ENCODE data around the gene ADAMTS4.

ADAMTS4 gene

GRCh38 chr1:161207173-161207572 is 8.3 kb upstream of the ADAMTS4 start:
- no peak for TF ChIP-seq ZNF274 (IDR thresholded peaks at IDR 0.05; ENCODE audit: low read depth, low read length)
- no peak overlapping the region for H3K4me3 ChIP-seq (ENCODE audit: low read length)

- no peak overlapping the region for H3K4me3 ChIP-seq (ENCODE audit: low read length)
- TF ChIP-seq ZNF274 (IDR thresholded peaks at IDR 0.05; ENCODE audit: low read depth, low read length): no peak
Observed at GRCh38 chr1:161206411-161207140, 7.7 kb upstream of the ADAMTS4 start.

GRCh38 chr1:161201836-161202712 is 3.2 kb upstream of the ADAMTS4 start, which contains the start of gene NDUFS2:
TSS of gene NDUFS2 (plus strand) at chr1:161202367. CDS start at chr1:161202386, 19 bp downstream.
- TF ChIP-seq ZNF274 (IDR thresholded peaks at IDR 0.05; ENCODE audit: low read depth, low read length): no peak
- H3K4me3 ChIP-seq (ENCODE audit: low read length): peak within 1 kb of the TSS; percentile 79

- TF ChIP-seq ZNF274 (IDR thresholded peaks at IDR 0.05; ENCODE audit: low read depth, low read length): no peak
Observed at GRCh38 chr1:161200992-161201835, 2.4 kb upstream of the ADAMTS4 start.

GRCh38 chr1:161200421-161200991 is 1.7 kb upstream of the ADAMTS4 start:
- no peak overlapping the region for H3K4me3 ChIP-seq (ENCODE audit: low read length)

More at GRCh38 chr1:161200992-161201835, 2.4 kb upstream of the ADAMTS4 start:
- no peak overlapping the region; the same call in 1 of the 2 replicates for H3K4me3 ChIP-seq (ENCODE audit: low read length)

GRCh38 chr1:161199506-161200139 is 769 bp upstream of the ADAMTS4 start:
- H3K4me3 ChIP-seq (ENCODE audit: low read length): no peak overlapping the region
- no peak for TF ChIP-seq ZNF274 (IDR thresholded peaks at IDR 0.05; ENCODE audit: low read depth, low read length)

More at GRCh38 chr1:161200421-161200991, 1.7 kb upstream of the ADAMTS4 start:
- TF ChIP-seq ZNF274 (IDR thresholded peaks at IDR 0.05; ENCODE audit: low read depth, low read length): no peak

GRCh38 chr1:161198194-161198896 is 509 bp downstream of the ADAMTS4 start:
- H3K4me3 ChIP-seq (ENCODE audit: low read length): no peak overlapping the region
- TF ChIP-seq ZNF274 (IDR thresholded peaks at IDR 0.05; ENCODE audit: low read depth, low read length): no peak

GRCh38 chr1:161197560-161198193 is 1.2 kb downstream of the ADAMTS4 start:
- H3K4me3 ChIP-seq (ENCODE audit: low read length): no peak overlapping the region
- no peak for TF ChIP-seq ZNF274 (IDR thresholded peaks at IDR 0.05; ENCODE audit: low read depth, low read length)

- no peak for TF ChIP-seq ZNF274 (IDR thresholded peaks at IDR 0.05; ENCODE audit: low read depth, low read length)
- no peak overlapping the region for H3K4me3 ChIP-seq (ENCODE audit: low read length)
Observed at GRCh38 chr1:161196521-161197451, 2.1 kb downstream of the ADAMTS4 start.

GRCh38 chr1:161196111-161196510 is 2.7 kb downstream of the ADAMTS4 start:
- no peak for TF ChIP-seq ZNF274 (IDR thresholded peaks at IDR 0.05; ENCODE audit: low read depth, low read length)

GRCh38 chr1:161195171-161195570 is 3.7 kb downstream of the ADAMTS4 start:
- H3K4me3 ChIP-seq (ENCODE audit: low read length): no peak overlapping the region
- no peak for TF ChIP-seq ZNF274 (IDR thresholded peaks at IDR 0.05; ENCODE audit: low read depth, low read length)

More at GRCh38 chr1:161196111-161196510, 2.7 kb downstream of the ADAMTS4 start:
- no peak overlapping the region for H3K4me3 ChIP-seq (ENCODE audit: low read length)
